H9 (cell line): Measurements from ENCODE around the gene PIEZO2. TPM values are rescaled to one million over a fixed set of nuclear protein-coding genes. Genes with fewer than 3 reads are reported as not detected.

ENCODE experiments used
- DNase-seq: peaks from one replicate; pipeline ENCODE4 v3.0.0-alpha.2; 2017
- H2AFZ ChIP-seq: one replicate; pipeline ENCODE4 v1.6.1; 2013; ENCODE audit warnings: mild to moderate bottlenecking, low read length, control low read depth, moderate library complexity
- H2AK5ac ChIP-seq: 2 replicates; pipeline ENCODE4 v1.6.1; 2013; ENCODE audit warnings: low read length, control low read depth, mixed read lengths; ENCODE audit not compliant: insufficient read length
- H2BK120ac ChIP-seq: one replicate; pipeline ENCODE4 v1.6.1; 2013; ENCODE audit warnings: low read depth, mild to moderate bottlenecking, low read length, control low read depth, inconsistent platforms; ENCODE audit not compliant: poor library complexity, severe bottlenecking
- H2BK12ac ChIP-seq: 2 replicates; pipeline ENCODE4 v1.6.1; 2013; ENCODE audit warnings: low read length, control low read depth, mixed read lengths, low read depth; ENCODE audit not compliant: insufficient read length
- H2BK15ac ChIP-seq: 2 replicates; pipeline ENCODE4 v1.6.1; 2013; ENCODE audit warnings: low read depth, low read length, control low read depth
- H2BK20ac ChIP-seq: one replicate; pipeline ENCODE4 v1.6.1; 2013; ENCODE audit warnings: low read depth, mild to moderate bottlenecking, low read length, control low read depth, inconsistent platforms; ENCODE audit not compliant: poor library complexity, severe bottlenecking
- H2BK5ac ChIP-seq: 2 replicates; pipeline ENCODE4 v1.6.1; 2013; ENCODE audit warnings: low read length, control low read depth, mixed read lengths; ENCODE audit not compliant: insufficient read length
- H3K14ac ChIP-seq: 2 replicates; pipeline ENCODE4 v1.6.1; 2013; ENCODE audit warnings: low read length, control low read depth; ENCODE audit not compliant: insufficient read depth
- H3K18ac ChIP-seq: 2 replicates; pipeline ENCODE4 v1.6.1; 2013; ENCODE audit warnings: low read depth, mild to moderate bottlenecking, mixed read lengths, low read length, control low read depth; ENCODE audit not compliant: insufficient read length
- H3K23ac ChIP-seq: 2 replicates; pipeline ENCODE4 v1.6.1; 2013; ENCODE audit warnings: low read length, control low read depth, mixed read lengths, low read depth; ENCODE audit not compliant: insufficient read length
- H3K23me2 ChIP-seq: 2 replicates; pipeline ENCODE4 v1.6.1; 2013; ENCODE audit warnings: low read depth, mild to moderate bottlenecking, mixed read lengths, low read length, control low read depth; ENCODE audit not compliant: insufficient read length, poor library complexity, severe bottlenecking
- H3K27ac ChIP-seq: 2 replicates; pipeline ENCODE4 v1.5.1; 2013; ENCODE audit warnings: low read length, control low read depth, mixed read lengths, low read depth; ENCODE audit not compliant: insufficient read length
- H3K27me3 ChIP-seq: 2 replicates; pipeline ENCODE4 v1.6.1; 2013; ENCODE audit warnings: low read length, control low read depth, inconsistent platforms; ENCODE audit not compliant: insufficient read depth
- H3K4ac ChIP-seq: 2 replicates; pipeline ENCODE4 v1.6.1; 2013; ENCODE audit warnings: low read depth, mild to moderate bottlenecking, control low read depth, inconsistent platforms, low read length, moderate library complexity
- H3K4me1 ChIP-seq: 2 replicates; pipeline ENCODE4 v1.6.1; 2013; ENCODE audit warnings: low read length, control low read depth, inconsistent platforms; ENCODE audit not compliant: insufficient read depth
- H3K4me2 ChIP-seq: 2 replicates; pipeline ENCODE4 v1.6.1; 2013; ENCODE audit warnings: low read length, control low read depth, mixed read lengths; ENCODE audit not compliant: insufficient read length, insufficient read depth
- H3K56ac ChIP-seq: 2 replicates; pipeline ENCODE4 v1.6.1; 2013; ENCODE audit warnings: low read depth, mild to moderate bottlenecking, mixed read lengths, low read length, control low read depth; ENCODE audit not compliant: insufficient read length
- H3K79me1 ChIP-seq: 2 replicates; pipeline ENCODE4 v1.6.1; 2013; ENCODE audit warnings: low read depth, mild to moderate bottlenecking, moderate library complexity, low read length, control low read depth, inconsistent platforms; ENCODE audit not compliant: insufficient read depth, poor library complexity, severe bottlenecking
- H3K79me2 ChIP-seq: 2 replicates; pipeline ENCODE4 v1.6.1; 2013; ENCODE audit warnings: low read length, control low read depth, inconsistent platforms; ENCODE audit not compliant: insufficient read depth
- H3K9ac ChIP-seq: 2 replicates; pipeline ENCODE4 v1.6.1; 2013; ENCODE audit warnings: low read length, control low read depth, mixed read lengths; ENCODE audit not compliant: insufficient read length; ENCODE audit errors: extremely low read depth
- H3K9me3 ChIP-seq: one replicate; pipeline ENCODE4 v1.6.1; 2013; ENCODE audit warnings: low read depth, low read length, inconsistent platforms; ENCODE audit not compliant: control insufficient read depth
- H3T11ph ChIP-seq: one replicate; pipeline ENCODE4 v1.6.1; 2013; ENCODE audit warnings: mild to moderate bottlenecking, low read length, control low read depth, inconsistent platforms
- H4K20me1 ChIP-seq: one replicate; pipeline ENCODE4 v1.6.1; 2013; ENCODE audit not compliant: control insufficient read depth, insufficient read length, insufficient read depth
- H4K5ac ChIP-seq: 2 replicates; pipeline ENCODE4 v1.6.1; 2013; ENCODE audit warnings: low read depth, mild to moderate bottlenecking, mixed read lengths, low read length, control low read depth; ENCODE audit not compliant: insufficient read length
- H4K8ac ChIP-seq: replicated peaks from 2 replicates; pipeline ENCODE4 v1.6.1; 2013; ENCODE audit warnings: low read length, control low read depth, mixed read lengths, low read depth; ENCODE audit not compliant: insufficient read length
- H4K91ac ChIP-seq: 2 replicates; pipeline ENCODE4 v1.6.1; 2013; ENCODE audit warnings: low read depth, mild to moderate bottlenecking, moderate library complexity, mixed read lengths, low read length, control low read depth; ENCODE audit not compliant: insufficient read length
- H3K27ac Mint-ChIP-seq, 3 experiments: 2 replicates in 2 of 3; 3 replicates in 1 of 3; pipeline ENCODE4 v1.8.0; 2020 to 2021; ENCODE audit warnings: mixed read lengths in 3 of 3, mild to moderate bottlenecking in 1 of 3, moderate library complexity in 1 of 3
- H3K27me3 Mint-ChIP-seq: 2 replicates; pipeline ENCODE4 v1.8.0; 2021; ENCODE audit warnings: low read depth, mild to moderate bottlenecking, moderate library complexity, mixed read lengths
- H3K36me3 Mint-ChIP-seq, 3 experiments: 2 replicates in 2 of 3; 3 replicates in 1 of 3; pipeline ENCODE4 v1.8.0; 2020 to 2021; ENCODE audit warnings: low read depth in 3 of 3, mixed read lengths in 3 of 3; ENCODE audit not compliant: insufficient read depth in 1 of 3
- H3K4me1 Mint-ChIP-seq, 2 experiments: 2 replicates each; pipeline ENCODE4 v1.8.0; 2020; ENCODE audit warnings: mixed read lengths in 2 of 2
- H3K4me3 Mint-ChIP-seq, 2 experiments: 2 replicates in 1 of 2; 3 replicates in 1 of 2; pipeline ENCODE4 v1.8.0; 2020 to 2021; ENCODE audit warnings: mild to moderate bottlenecking in 2 of 2, mixed read lengths in 2 of 2, moderate library complexity in 1 of 2
- H3K9me3 Mint-ChIP-seq, 2 experiments: 2 replicates in 1 of 2; 3 replicates in 1 of 2; pipeline ENCODE4 v1.8.0; 2020; ENCODE audit warnings: mild to moderate bottlenecking in 2 of 2, mixed read lengths in 2 of 2, moderate library complexity in 1 of 2
- WGBS: extraction: QIAGEN DNeasy Blood & Tissue Kit; methylation state at CpG from one replicate; pipeline ENCODE4 v1.1.7; 2013; ENCODE audit warnings: missing lambda C conversion rate, low lambda C conversion rate, mixed read lengths; ENCODE audit not compliant: insufficient read length; ENCODE audit errors: extremely low coverage; 5-methylcytosine and 5-hydroxymethylcytosine counted together
- total RNA-seq: library from RNA; stranded (reverse); gene quantifications from 2 replicates; pipeline ENCODE4 v1.2.1, GENCODE V29; 2021
- TF ChIP-seq, protein P1 (sequence below): fragments of 200-600 bp; sonication (generic); conservative IDR thresholded peaks from 3 replicates; pipeline ENCODE4 v1.8.0; 2021; ENCODE audit warnings: antibody characterized with exemption, mild to moderate bottlenecking

Gene PIEZO2
- total RNA-seq, 1 experiment from 2014 or later, result 3.9 TPM

DNA sequence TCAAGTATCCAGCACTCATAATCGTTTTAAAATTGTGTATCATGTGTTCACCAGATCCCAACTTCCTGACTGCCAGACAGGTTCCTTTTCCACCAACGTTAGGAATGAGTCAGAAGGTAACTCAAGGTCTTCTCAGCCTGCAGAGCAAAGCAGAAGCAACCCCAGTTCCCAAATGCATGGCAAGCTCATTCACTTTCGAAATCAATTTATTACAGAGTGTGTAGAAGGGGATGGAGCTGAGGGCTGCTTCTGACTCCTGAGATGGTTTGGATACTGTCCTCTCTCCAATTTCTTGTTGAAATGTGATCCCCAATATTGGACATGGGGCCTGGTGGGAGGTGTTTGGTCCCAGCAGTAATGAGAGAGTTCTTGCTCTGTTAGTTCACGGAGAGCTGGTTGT is 114.5 kb downstream of the PIEZO2 start:
- Mint-ChIP-seq H3K36me3 (no peaks in the 10 kb centered on the region), H3K4me1 (peaks cover 6% of the 10 kb centered on the region in 2 experiments; a peak in 2 of 4 replicates), H3K9me3 (no peaks in the 10 kb centered on the region; a peak in 1 of 5 replicates), H3K27me3 (no peaks in the 10 kb centered on the region), H3K4me3 (no peak overlapping the region), H3K27ac (peak overlapping the region in 1 of 3 experiments; percentile 60; a peak in 1 of 7 replicates)
- H3T11ph ChIP-seq, result no peak overlapping the region
- no peak overlapping the region for H3K4me2 ChIP-seq
- H2BK15ac ChIP-seq, result no peak overlapping the region
- H3K23ac ChIP-seq, result no peak overlapping the region
- H3K23me2 ChIP-seq, result no peaks in the 10 kb centered on the region
- H4K20me1 ChIP-seq, result no peaks in the 10 kb centered on the region
- no peaks in the 10 kb centered on the region for H3K79me2 ChIP-seq
- no peaks in the 10 kb centered on the region for H3K9me3 ChIP-seq
- H2BK20ac ChIP-seq, result no peak overlapping the region
- no peak overlapping the region for H4K8ac ChIP-seq
- TF ChIP-seq, protein P1, sequence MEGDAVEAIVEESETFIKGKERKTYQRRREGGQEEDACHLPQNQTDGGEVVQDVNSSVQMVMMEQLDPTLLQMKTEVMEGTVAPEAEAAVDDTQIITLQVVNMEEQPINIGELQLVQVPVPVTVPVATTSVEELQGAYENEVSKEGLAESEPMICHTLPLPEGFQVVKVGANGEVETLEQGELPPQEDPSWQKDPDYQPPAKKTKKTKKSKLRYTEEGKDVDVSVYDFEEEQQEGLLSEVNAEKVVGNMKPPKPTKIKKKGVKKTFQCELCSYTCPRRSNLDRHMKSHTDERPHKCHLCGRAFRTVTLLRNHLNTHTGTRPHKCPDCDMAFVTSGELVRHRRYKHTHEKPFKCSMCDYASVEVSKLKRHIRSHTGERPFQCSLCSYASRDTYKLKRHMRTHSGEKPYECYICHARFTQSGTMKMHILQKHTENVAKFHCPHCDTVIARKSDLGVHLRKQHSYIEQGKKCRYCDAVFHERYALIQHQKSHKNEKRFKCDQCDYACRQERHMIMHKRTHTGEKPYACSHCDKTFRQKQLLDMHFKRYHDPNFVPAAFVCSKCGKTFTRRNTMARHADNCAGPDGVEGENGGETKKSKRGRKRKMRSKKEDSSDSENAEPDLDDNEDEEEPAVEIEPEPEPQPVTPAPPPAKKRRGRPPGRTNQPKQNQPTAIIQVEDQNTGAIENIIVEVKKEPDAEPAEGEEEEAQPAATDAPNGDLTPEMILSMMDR, result no peak
- no peak overlapping the region for H3K9ac ChIP-seq
- no peaks in the 10 kb centered on the region for H3K79me1 ChIP-seq
- no peak overlapping the region for H2BK5ac ChIP-seq
- no peak overlapping the region for H4K5ac ChIP-seq
- DNase-seq, result no peak
- no peak overlapping the region for H2BK120ac ChIP-seq
- whole genome bisulfite sequencing, result no CpG with 5 or more reads among the region's 4 CpGs
- no peak overlapping the region for H2AFZ ChIP-seq
- H3K14ac ChIP-seq, result no peak overlapping the region
- no peak overlapping the region for H3K27ac ChIP-seq
- no peak overlapping the region for H3K4ac ChIP-seq
- H3K4me1 ChIP-seq, result no peaks in the 10 kb centered on the region; the same call in 1 of the 2 replicates
- H2BK12ac ChIP-seq, result no peak overlapping the region
- no peak overlapping the region for H2AK5ac ChIP-seq
- no peaks in the 10 kb centered on the region for H3K27me3 ChIP-seq
- no peak overlapping the region for H3K18ac ChIP-seq
- H3K56ac ChIP-seq, result no peak overlapping the region
- no peak overlapping the region for H4K91ac ChIP-seq
